ENCODE measurements around the gene SLC25A22.

DNA sequence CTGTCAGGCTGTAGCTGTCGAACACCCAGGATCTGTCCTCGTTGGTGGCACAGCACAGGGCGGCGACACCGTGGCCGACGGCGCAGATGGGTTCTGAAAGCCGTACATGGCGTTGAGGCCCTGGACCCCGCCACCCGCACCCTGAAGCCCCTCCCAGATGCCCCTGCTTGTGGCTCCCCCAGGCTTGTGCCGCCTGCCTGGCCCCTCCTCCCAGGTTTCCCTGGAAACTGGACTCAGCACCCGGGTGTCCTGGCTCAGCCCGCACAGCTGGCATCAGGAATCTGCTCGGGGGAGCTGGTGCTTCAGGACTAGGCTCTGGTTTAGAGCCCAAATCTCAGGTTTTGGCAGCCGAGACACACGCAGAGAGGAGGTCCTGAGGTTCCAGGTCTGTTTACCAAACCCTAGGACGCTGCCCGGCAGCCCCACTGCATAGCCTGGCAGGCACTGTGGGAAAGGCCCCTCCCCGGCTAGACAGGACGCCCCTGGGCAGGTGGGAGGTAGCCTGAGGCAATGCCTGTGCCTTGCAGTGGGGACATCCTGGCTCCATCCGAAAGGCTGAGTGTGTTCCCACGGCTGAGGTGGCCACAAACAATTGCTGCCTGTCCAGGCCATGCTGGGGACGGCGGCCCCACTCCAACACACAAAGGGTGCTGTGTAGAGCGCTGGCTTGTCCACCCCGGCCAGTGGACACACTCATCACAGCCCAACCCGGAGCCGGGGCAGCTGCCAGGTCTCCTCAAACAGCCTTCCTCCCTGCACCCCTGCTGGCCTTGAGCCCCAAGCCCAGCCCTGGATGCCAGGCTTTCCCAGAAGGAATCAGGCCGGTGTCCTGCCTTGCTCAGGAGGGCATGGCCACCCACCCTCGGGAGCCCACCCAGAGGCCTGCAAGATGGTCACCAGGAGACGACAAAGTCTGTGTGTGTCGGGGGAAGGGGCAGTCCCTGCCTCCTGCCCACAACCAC lies 25.4 kb downstream of the SLC25A22 start:
- TF ChIP-seq, protein P1, sequence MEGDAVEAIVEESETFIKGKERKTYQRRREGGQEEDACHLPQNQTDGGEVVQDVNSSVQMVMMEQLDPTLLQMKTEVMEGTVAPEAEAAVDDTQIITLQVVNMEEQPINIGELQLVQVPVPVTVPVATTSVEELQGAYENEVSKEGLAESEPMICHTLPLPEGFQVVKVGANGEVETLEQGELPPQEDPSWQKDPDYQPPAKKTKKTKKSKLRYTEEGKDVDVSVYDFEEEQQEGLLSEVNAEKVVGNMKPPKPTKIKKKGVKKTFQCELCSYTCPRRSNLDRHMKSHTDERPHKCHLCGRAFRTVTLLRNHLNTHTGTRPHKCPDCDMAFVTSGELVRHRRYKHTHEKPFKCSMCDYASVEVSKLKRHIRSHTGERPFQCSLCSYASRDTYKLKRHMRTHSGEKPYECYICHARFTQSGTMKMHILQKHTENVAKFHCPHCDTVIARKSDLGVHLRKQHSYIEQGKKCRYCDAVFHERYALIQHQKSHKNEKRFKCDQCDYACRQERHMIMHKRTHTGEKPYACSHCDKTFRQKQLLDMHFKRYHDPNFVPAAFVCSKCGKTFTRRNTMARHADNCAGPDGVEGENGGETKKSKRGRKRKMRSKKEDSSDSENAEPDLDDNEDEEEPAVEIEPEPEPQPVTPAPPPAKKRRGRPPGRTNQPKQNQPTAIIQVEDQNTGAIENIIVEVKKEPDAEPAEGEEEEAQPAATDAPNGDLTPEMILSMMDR (IDR thresholded peaks at IDR 0.05), result no peak
- TF ChIP-seq POLR2A (IDR thresholded peaks at IDR 0.05), result no peak
- no peak for TF ChIP-seq POLR2AphosphoS5 (IDR thresholded peaks at IDR 0.05)
- TF ChIP-seq EP300 (IDR thresholded peaks at IDR 0.05; ENCODE audit: low read depth), result no peak
